WI38 (cell line): Measurements from ENCODE around the gene ERVW-1.

Source experiments
- H3K4me3 ChIP-seq: 2 replicates; pipeline ENCODE4 v1.5.1; 2011; ENCODE audit warnings: low read depth, mild to moderate bottlenecking, control low read depth, low read length
- TF ChIP-seq, protein P1 (sequence below): IDR thresholded peaks from 2 replicates; pipeline ENCODE4 v1.5.1; 2012; ENCODE audit warnings: low read depth, mild to moderate bottlenecking, control low read depth, low read length

Gene ERVW-1

DNA sequence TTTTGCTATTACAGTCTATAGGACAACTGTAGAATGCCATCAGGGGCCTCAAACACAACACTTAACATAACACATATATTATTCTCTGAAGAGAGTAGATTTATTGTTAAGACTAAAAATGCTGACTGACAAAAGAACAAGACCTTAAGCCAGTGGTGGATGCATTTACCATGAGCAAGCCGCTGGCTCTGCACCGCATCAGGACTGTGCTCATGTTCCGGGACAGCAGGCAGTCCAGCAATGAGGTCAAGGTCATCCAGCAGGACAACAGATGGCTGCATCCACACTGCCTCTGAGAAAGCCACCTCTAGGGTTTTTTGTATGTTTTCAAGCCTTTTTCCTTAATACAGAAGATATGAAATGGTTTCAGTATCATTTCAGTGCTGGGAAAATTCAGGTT is 26.8 kb upstream of the ERVW-1 start:
- TF ChIP-seq, protein P1, sequence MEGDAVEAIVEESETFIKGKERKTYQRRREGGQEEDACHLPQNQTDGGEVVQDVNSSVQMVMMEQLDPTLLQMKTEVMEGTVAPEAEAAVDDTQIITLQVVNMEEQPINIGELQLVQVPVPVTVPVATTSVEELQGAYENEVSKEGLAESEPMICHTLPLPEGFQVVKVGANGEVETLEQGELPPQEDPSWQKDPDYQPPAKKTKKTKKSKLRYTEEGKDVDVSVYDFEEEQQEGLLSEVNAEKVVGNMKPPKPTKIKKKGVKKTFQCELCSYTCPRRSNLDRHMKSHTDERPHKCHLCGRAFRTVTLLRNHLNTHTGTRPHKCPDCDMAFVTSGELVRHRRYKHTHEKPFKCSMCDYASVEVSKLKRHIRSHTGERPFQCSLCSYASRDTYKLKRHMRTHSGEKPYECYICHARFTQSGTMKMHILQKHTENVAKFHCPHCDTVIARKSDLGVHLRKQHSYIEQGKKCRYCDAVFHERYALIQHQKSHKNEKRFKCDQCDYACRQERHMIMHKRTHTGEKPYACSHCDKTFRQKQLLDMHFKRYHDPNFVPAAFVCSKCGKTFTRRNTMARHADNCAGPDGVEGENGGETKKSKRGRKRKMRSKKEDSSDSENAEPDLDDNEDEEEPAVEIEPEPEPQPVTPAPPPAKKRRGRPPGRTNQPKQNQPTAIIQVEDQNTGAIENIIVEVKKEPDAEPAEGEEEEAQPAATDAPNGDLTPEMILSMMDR = no peak
- H3K4me3 ChIP-seq = no peak overlapping the region

DNA sequence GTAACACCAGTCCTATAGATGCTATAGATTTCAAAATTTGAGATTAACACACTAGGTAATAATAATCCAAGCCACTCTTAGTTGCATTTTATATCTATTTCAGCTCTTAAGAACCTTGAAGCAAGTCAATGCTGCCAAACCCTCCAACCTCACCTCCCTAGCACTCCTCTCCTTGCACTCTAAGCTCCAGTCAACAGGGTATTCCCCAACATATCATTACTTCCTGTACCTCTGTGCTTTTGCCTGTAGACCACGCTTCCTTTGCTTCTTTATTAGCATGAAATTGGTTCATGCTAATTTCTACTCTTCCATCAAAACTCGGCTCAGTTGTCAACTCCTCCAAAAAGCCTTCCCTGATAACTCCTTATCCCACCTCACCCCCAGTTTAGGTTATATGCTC is 26.0 kb upstream of the ERVW-1 start:
- H3K4me3 ChIP-seq = no peak overlapping the region
- TF ChIP-seq, protein P1 = no peak

DNA sequence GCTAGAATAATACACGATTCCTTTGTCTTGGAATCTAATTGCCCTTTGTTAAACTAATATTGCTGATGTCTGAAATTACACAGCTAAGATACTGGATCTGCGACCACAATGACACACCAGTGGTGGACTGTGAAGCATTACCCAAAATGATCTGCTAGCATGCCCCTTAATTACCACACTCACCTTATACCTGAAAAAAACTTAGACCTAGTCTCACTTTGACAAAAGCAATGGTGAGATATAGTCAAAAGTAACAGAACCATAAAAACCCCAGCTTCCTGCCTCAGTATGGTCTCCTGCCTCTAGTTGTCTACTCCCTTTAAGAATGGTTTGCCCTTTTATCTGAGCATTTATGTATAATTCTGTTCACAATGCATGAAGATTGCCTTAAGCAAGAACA is 20.8 kb upstream of the ERVW-1 start:
- TF ChIP-seq, protein P1 = no peak
- H3K4me3 ChIP-seq = no peak overlapping the region

DNA sequence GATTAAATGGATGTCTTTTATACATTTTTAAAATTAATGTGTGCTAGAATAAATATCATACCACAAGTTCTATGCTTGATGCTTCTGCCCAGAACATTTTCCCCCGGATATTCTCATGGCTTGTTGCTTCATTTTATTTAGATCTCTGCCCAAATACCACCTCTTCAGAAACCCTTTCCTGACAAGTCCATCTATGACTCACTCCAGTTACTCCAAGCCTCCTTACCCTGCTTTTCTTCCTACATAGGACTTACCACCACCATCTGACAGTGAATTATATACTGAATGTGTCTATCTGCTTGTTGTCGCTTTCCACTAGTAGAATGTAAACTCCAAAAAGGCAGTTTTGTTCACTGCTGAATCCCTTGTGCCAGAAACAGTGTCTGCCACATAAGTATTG is 19.1 kb upstream of the ERVW-1 start:
- TF ChIP-seq, protein P1 = no peak

DNA sequence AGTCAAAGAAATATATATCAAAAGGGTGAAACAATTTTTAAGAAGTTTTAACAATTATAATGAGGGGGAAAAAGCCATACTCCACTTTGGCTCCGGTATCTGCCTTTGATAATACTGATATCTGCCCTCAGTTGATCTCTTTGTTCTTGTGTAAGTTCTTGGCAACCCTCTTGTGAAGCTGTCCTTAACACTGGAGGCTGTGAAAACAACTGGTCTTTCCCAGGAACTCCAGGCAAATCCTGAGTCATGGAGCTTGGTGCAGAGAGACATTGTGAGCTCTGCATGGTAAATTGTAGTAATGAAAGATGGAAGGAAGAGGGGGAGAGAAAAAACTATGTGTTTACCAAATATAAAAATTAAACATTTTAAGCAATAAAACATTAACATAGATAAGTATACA is 11.9 kb upstream of the ERVW-1 start:
- no peak overlapping the region for H3K4me3 ChIP-seq
- TF ChIP-seq, protein P1 = no peak

More for the DNA sequence above, 19.1 kb upstream of the ERVW-1 start:
- H3K4me3 ChIP-seq = no peak overlapping the region

DNA sequence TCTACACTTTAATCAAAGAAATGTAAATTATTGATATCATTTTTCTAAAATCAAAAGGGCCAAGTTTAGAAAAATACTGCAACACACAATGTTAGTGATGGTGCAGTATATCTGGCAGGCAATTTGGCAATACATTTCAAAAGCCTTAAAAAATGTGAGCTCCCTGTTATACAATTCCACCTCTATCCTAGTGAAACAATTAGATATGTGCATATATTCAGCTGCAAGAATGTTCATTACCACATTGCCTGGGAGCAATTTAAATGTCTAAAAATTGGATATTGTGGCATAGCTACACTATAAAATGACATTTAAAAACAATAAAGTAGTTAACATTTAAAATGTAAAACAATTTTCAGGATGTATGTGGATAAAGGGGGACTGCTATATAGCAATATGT is 10.1 kb upstream of the ERVW-1 start:
- no peak overlapping the region for H3K4me3 ChIP-seq
- TF ChIP-seq, protein P1 = no peak

DNA sequence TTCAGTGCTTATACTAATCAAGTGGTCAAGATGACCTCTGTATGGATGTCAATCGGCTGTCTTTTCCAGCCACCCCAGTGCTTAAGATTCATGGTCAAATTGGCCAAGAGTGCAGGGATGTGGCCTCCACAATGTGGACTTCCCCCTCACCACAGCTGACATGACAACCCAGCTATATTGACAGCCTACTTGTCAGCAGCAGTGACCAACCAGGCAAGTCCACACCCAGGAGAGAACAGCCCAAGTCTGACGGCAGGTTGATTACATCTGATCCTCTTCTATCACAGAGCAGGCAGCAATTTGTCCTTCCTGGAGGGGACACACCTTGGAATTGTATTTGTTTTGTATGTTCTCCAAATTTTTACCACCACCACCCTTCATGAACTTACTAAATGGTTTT is 8.2 kb upstream of the ERVW-1 start:
- H3K4me3 ChIP-seq = no peak overlapping the region
- TF ChIP-seq, protein P1 = no peak
